Dendritic cell treated with granulocyte-macrophage colony-stimulating factor and Interleukin-4, amounts not matched to agents 40 ng/mL and 50 ng/mL, for 4 days (primary cell): ENCODE measurements around the gene JAK1.
A peak's percentile ranks its signal among the peaks of the same experiment; 100 is the strongest.

ENCODE experiments used
- H3K27ac Mint-ChIP-seq: one replicate; pipeline ENCODE4 v1.8.0; 2022; ENCODE audit warnings: mild to moderate bottlenecking, mixed read lengths
- H3K27me3 Mint-ChIP-seq: one replicate; pipeline ENCODE4 v1.8.0; 2022; ENCODE audit warnings: mild to moderate bottlenecking, mixed read lengths
- H3K36me3 Mint-ChIP-seq: one replicate; pipeline ENCODE4 v1.8.0; 2022; ENCODE audit warnings: low read depth, mixed read lengths
- H3K4me1 Mint-ChIP-seq: one replicate; pipeline ENCODE4 v1.8.0; 2022; ENCODE audit warnings: low read depth, mixed read lengths
- H3K4me3 Mint-ChIP-seq: one replicate; pipeline ENCODE4 v1.8.0; 2022; ENCODE audit warnings: mild to moderate bottlenecking, moderate library complexity, mixed read lengths
- H3K9me3 Mint-ChIP-seq: one replicate; pipeline ENCODE4 v1.8.0; 2022; ENCODE audit warnings: mixed read lengths
- intact Hi-C: fragments of 100-400 bp; cut with micrococcal nuclease; formaldehyde crosslinking; loops from one replicate; pipeline ENCODE4 v1.15.0; 2022

The JAK1 gene

GRCh38 chr1:64969305-64970046 lies 3.1 kb upstream of the JAK1 start:
- Mint-ChIP-seq H3K4me3 (no peak overlapping the region), H3K4me1 (peaks cover 34% of the 10 kb centered on the region), H3K36me3 (peaks cover 7% of the 10 kb centered on the region), H3K27me3 (peaks cover 15% of the 10 kb centered on the region), H3K27ac (no peak overlapping the region), H3K9me3 (no peaks in the 10 kb centered on the region)
- intact Hi-C loops = loop anchor here (5.0 kb wide), 1 partner anchor 73 kb away; no protein-coding TSS in a partner anchor

DNA sequence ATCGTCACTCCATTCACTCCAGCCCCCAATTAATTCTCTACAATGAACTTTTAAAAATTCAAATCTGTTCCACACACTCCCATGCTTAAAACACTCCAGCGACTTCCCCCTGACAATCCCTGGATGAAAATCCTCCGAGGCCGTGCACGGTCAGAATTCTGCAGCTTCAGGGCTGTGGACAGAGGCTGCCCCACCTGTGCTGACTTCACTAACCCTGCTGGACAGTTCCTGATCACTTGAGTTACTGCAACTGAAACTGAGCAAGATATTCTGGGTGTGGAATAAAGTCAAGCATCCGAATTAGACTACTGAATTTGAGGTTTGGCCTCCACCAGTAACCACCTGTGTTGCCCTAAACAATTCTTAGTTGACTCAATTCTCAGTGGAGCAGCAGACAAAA lies 1.0 kb upstream of the JAK1 start:
- Mint-ChIP-seq H3K27ac (peak overlapping the region; percentile 90), H3K36me3 (peaks cover 7% of the 10 kb centered on the region), H3K4me1 (peaks cover 46% of the 10 kb centered on the region), H3K4me3 (peak overlapping the region; percentile 2), H3K27me3 (peaks cover 12% of the 10 kb centered on the region), H3K9me3 (no peaks in the 10 kb centered on the region)
- intact Hi-C loops = loop anchor here (5.0 kb wide), 1 partner anchor 75 kb away; no protein-coding TSS in a partner anchor

GRCh38 chr1:64965366-64966157 lies 787 bp downstream of the JAK1 start:
- H3K36me3 Mint-ChIP-seq = peaks cover 7% of the 10 kb centered on the region
- intact Hi-C loops = loop anchor here (1.0 to 5.0 kb wide), 2 partner anchors 37 to 77 kb away; no protein-coding TSS in a partner anchor
- H3K4me1 Mint-ChIP-seq = peaks cover 62% of the 10 kb centered on the region

DNA sequence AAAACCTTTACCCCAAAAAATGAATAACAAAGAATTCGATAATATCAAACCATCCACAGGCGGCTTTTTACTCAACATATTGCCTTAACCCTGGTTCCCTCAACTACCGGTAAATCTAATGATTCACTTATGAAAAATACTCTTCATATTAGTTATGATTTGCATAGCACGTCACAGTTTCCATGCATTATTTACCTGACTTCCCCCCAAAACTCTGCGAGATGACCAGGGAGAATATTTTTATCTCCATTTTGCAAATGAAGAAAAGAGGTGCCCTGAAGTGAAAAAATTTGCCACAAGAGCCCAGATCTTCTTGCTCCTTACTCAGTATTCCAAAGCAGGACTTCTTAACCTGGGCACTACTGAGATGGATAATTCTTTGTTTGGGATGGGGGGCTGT lies 2.9 kb downstream of the JAK1 start:
- Mint-ChIP-seq H3K4me1 (peaks cover 72% of the 10 kb centered on the region), H3K27me3 (peaks cover 12% of the 10 kb centered on the region), H3K36me3 (peaks cover 7% of the 10 kb centered on the region), H3K4me3 (no peak overlapping the region), H3K9me3 (no peaks in the 10 kb centered on the region), H3K27ac (no peak overlapping the region)
- intact Hi-C loops = loop anchor here (5.0 kb wide), 1 partner anchor 94 kb away; no protein-coding TSS in a partner anchor

More at GRCh38 chr1:64965366-64966157, 787 bp downstream of the JAK1 start:
- H3K27ac Mint-ChIP-seq = peak overlapping the region; percentile 90
- H3K27me3 Mint-ChIP-seq = peaks cover 12% of the 10 kb centered on the region
- peak overlapping the region; percentile 88 for H3K4me3 Mint-ChIP-seq
- no peaks in the 10 kb centered on the region for H3K9me3 Mint-ChIP-seq

- Mint-ChIP-seq H3K9me3 (no peaks in the 10 kb centered on the region), H3K36me3 (peaks cover 7% of the 10 kb centered on the region), H3K4me1 (peaks cover 67% of the 10 kb centered on the region), H3K27me3 (peaks cover 4% of the 10 kb centered on the region), H3K27ac (peak overlapping the region; percentile 22), H3K4me3 (no peak overlapping the region)
- intact Hi-C loops = loop anchor here (5.0 kb wide), 1 partner anchor 95 kb away; no protein-coding TSS in a partner anchor
Observed at GRCh38 chr1:64962441-64962840, 3.9 kb downstream of the JAK1 start.

DNA sequence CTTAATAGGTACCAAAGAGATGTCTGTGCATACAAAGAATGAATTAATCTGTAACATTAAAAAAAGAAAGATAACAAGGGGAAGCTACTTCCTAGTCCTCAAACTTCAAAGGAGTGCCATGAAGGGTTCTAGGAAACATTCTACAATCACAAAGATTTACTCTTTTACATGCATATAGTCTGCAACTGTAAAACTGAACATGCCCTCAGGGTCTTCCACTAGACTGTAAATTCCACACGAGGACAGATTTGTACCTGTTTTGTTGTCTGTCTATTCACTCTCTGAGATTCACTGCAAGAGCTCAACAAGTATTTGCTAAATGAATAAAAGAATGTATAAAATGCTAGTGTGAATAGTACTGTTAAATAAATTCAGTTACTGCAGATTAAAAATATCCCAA lies 4.4 kb downstream of the JAK1 start:
- intact Hi-C loops = loop anchor here (5.0 kb wide), 1 partner anchor 95 kb away; no protein-coding TSS in a partner anchor
- Mint-ChIP-seq H3K9me3 (no peaks in the 10 kb centered on the region), H3K27ac (no peak overlapping the region), H3K27me3 (no peaks in the 10 kb centered on the region), H3K36me3 (peaks cover 7% of the 10 kb centered on the region), H3K4me3 (no peak overlapping the region), H3K4me1 (peaks cover 62% of the 10 kb centered on the region)

DNA sequence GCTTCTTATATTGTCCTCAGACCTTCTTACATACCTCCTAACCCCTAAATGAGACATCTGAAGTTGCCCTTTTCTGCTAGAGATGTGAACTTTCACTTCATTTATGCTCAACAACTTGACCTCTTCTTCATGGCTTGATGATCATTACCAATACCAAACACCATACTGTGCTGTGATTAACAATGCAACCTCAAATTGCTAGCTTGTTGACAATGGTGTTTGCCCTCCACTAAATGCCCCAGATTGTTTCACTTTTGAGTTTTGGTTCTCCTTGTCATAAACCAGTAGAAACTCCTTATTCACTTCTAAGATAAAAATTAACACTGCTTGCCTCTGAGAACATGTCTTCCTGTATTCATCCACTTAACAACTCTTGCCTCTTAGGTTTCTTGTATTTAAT lies 5.6 kb downstream of the JAK1 start:
- Mint-ChIP-seq H3K9me3 (no peaks in the 10 kb centered on the region), H3K4me1 (peaks cover 58% of the 10 kb centered on the region), H3K4me3 (peak overlapping the region; percentile 0), H3K36me3 (peaks cover 6% of the 10 kb centered on the region), H3K27me3 (no peaks in the 10 kb centered on the region), H3K27ac (peak overlapping the region; percentile 54)
- intact Hi-C loops = loop anchor here (5.0 kb wide), 1 partner anchor 97 kb away; no protein-coding TSS in a partner anchor

GRCh38 chr1:64959986-64960385 lies 6.4 kb downstream of the JAK1 start:
- H3K36me3 Mint-ChIP-seq = no peaks in the 10 kb centered on the region
- peaks cover 53% of the 10 kb centered on the region for H3K4me1 Mint-ChIP-seq
- H3K4me3 Mint-ChIP-seq = no peak overlapping the region
- H3K27ac Mint-ChIP-seq = peak overlapping the region; percentile 54
- H3K9me3 Mint-ChIP-seq = no peaks in the 10 kb centered on the region
- H3K27me3 Mint-ChIP-seq = no peaks in the 10 kb centered on the region
- intact Hi-C loops = loop anchor here (5.0 kb wide), 3 partner anchors 38 to 98 kb away; no protein-coding TSS in a partner anchor

GRCh38 chr1:64956733-64957441 lies 9.5 kb downstream of the JAK1 start:
- Mint-ChIP-seq H3K4me1 (peaks cover 48% of the 10 kb centered on the region), H3K36me3 (no peaks in the 10 kb centered on the region), H3K27me3 (no peaks in the 10 kb centered on the region), H3K27ac (no peak overlapping the region), H3K9me3 (no peaks in the 10 kb centered on the region), H3K4me3 (peak overlapping the region; percentile 32)
- intact Hi-C loops = loop anchor here (5.0 kb wide), 2 partner anchors 35 to 95 kb away; no protein-coding TSS in a partner anchor

DNA sequence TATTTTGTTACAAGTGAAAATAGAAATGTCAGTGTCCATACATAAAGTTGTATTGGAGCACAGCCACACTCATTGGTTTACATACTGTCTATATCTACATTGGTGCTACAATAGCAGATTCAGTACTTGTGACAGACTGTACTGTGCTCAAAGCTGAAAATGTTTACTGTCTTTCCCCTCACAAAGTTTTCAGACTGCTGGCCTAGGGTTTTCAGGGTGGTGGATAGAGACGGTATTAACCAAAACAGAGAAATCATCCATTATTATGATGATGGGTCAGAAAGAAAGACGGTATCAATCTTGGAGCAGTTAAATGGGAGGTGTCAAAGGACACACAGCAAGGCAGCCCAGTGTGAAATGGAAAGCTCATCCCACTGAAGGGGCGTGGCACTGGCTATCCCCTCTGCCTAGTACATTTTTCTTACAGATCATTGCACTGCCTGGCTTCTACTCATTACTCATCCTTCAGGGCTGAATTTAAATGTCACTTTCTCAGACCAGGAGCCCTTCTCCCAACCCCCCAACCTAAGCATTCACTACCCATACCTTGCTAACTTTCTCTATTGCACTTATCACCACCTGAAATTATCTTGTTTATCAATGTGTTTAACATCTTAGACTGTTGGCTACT lies 10.2 kb downstream of the JAK1 start:
- H3K27me3 Mint-ChIP-seq = no peaks in the 10 kb centered on the region
- H3K27ac Mint-ChIP-seq = no peak overlapping the region
- H3K4me3 Mint-ChIP-seq = no peak overlapping the region
- no peaks in the 10 kb centered on the region for H3K36me3 Mint-ChIP-seq
- H3K9me3 Mint-ChIP-seq = no peaks in the 10 kb centered on the region
- intact Hi-C loops = loop anchor here (5.0 kb wide), 2 partner anchors 34 to 94 kb away; no protein-coding TSS in a partner anchor
- peaks cover 42% of the 10 kb centered on the region for H3K4me1 Mint-ChIP-seq

DNA sequence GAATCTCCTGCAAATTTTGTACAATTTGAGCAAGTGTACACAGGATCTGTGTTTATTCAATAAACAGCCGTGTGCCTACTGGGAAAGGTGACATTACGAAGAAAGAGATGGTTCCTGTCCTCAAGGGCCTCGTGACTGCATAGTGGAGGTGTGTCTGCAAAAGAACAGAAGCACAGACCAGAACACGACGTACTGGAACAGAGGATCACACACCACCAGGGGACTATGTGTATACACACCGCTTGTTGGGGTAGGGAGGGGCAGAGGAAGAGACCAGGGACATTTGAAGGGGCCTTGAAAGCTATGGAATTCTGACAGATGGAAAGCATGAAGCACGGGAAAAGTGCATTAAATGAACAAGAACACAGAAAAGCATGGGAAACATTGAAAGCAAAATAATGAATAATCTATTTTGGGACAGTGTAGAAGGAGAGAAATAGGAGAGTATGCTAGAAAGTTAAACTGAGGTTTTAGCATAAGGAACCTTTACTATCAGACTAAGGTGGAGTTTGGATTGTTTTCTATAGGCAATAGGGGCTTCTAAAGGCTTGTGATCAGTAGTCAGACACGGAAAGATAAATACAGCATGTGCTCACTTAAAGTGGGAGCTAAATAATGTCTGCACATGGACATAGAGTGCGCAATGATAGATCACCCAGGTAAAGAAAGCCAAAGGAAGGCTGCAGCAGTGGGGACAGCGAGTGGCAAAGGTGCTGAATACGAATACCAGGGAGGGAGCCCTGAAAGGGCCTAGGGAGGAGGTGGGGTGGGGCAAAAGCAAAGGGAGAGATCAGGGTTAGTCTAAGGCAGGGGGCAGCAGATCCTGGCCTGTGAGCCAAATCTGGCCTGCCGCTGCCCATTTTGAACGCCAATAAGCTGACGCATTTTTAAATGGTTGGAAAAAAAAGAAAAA lies 11.0 kb downstream of the JAK1 start:
- Mint-ChIP-seq H3K4me1 (peaks cover 40% of the 10 kb centered on the region), H3K36me3 (no peaks in the 10 kb centered on the region), H3K9me3 (no peaks in the 10 kb centered on the region), H3K27me3 (no peaks in the 10 kb centered on the region), H3K4me3 (no peak overlapping the region), H3K27ac (no peak overlapping the region)
- intact Hi-C loops = loop anchor here (5.0 kb wide), 2 partner anchors 33 to 93 kb away; no protein-coding TSS in a partner anchor

DNA sequence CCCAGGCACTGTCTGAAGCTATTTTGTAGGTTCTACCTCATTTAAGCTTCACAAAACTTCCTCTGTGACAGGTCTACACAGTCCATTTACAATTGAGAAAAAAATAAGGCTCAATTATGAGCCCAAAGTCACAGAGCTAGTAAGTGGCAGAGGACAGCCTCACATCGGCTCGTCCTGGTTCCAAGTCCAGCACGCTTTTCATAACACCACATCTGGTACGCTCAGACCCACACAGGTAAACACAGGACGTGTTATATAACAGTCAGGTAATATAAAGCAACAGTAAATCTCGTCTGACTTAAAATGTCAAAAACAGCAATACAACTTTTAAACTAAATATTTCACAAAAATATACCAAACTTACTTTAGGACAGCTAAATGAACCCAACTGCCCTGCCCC lies 13.1 kb downstream of the JAK1 start:
- H3K4me3 Mint-ChIP-seq = no peak overlapping the region
- H3K27me3 Mint-ChIP-seq = no peaks in the 10 kb centered on the region
- no peak overlapping the region for H3K27ac Mint-ChIP-seq
- H3K4me1 Mint-ChIP-seq = peaks cover 38% of the 10 kb centered on the region
- intact Hi-C loops = no loop called here
- H3K36me3 Mint-ChIP-seq = no peaks in the 10 kb centered on the region
- H3K9me3 Mint-ChIP-seq = no peaks in the 10 kb centered on the region
